Sigmoid colon (tissue), 7 donors: Measurements from ENCODE around the gene GABRP. TPM values are rescaled to one million over a fixed set of nuclear protein-coding genes. Genes with fewer than 3 reads are reported as not detected.

Experiments
- DNase-seq: peaks from one replicate; pipeline ENCODE4 v3.0.0-alpha.2; 2019
- H3K27ac ChIP-seq, 4 donors: fragments of 200-600 bp; sonication (generic); one replicate each; pipeline ENCODE4 v1.5.1; 2016 to 2019; ENCODE audit warnings: mild to moderate bottlenecking in 1 of 4
- H3K27me3 ChIP-seq, 3 donors: fragments of 200-600 bp; sonication (generic); one replicate each; pipeline ENCODE4 v1.5.1; 2019; ENCODE audit warnings: mild to moderate bottlenecking in 1 of 3
- H3K36me3 ChIP-seq, 4 donors: fragments of 200-600 bp; sonication (generic); one replicate each; pipeline ENCODE4 v1.5.1; 2016 to 2019
- H3K4me1 ChIP-seq, 4 donors: fragments of 200-600 bp; sonication (generic); one replicate each; pipeline ENCODE4 v1.5.1; 2017 to 2019
- H3K4me3 ChIP-seq, 4 donors: fragments of 200-600 bp; sonication (generic); one replicate each; pipeline ENCODE4 v1.5.1; 2017 to 2019; ENCODE audit warnings: mild to moderate bottlenecking in 2 of 4, moderate library complexity in 1 of 4
- H3K9me3 ChIP-seq, 4 donors: fragments of 200-600 bp in 3 of 4; sonication (generic) in 3 of 4; one replicate each; pipeline versions ENCODE4 v1.5.1 to v1.6.1; 2013 to 2019
- EP300 ChIP-seq, 4 donors: sonication (generic); formaldehyde crosslinking; IDR thresholded peaks; one replicate each; pipeline ENCODE4 v1.6.1; 2017; ENCODE audit warnings: antibody characterized with exemption in 4 of 4
- POLR2A ChIP-seq, 2 donors: fragments of 450-650 bp; IDR thresholded peaks; one replicate each; pipeline ENCODE4 v1.6.1; 2016; ENCODE audit warnings: antibody characterized with exemption in 2 of 2, mild to moderate bottlenecking in 2 of 2, moderate library complexity in 2 of 2
- POLR2AphosphoS5 ChIP-seq, 4 donors: sonication (generic); formaldehyde crosslinking; IDR thresholded peaks; one replicate each; pipeline ENCODE4 v1.6.1; 2017; ENCODE audit warnings: antibody characterized with exemption in 4 of 4
- WGBS, 2 donors: extraction: QIAGEN DNeasy Blood & Tissue Kit; methylation state at CpG; one replicate each; pipeline ENCODE4 v1.1.7; 2013; 5-methylcytosine and 5-hydroxymethylcytosine counted together
- intact Hi-C: fragments of 100-400 bp; cut with DNase I; formaldehyde crosslinking; loops from one replicate; pipeline ENCODE4 v1.15.1; 2023
- polyA plus RNA-seq, 3 donors: library from polyadenylated mRNA; stranded (reverse); fragments of 200-250 nt; gene quantifications; one replicate each; pipeline ENCODE4 v1.2.3, GENCODE V29; 2013
- total RNA-seq, 4 donors: library from RNA; depleted of rRNA; stranded (reverse); fragments of >200 nt; gene quantifications; one replicate each; pipeline ENCODE4 v1.1.0, GENCODE V29; 2016
- TF ChIP-seq, protein P1 (sequence below), 4 experiments: fragments of 450-650 bp in 3 of 4; fragments of 200-600 bp in 1 of 4; IDR thresholded peaks; one replicate each; pipeline ENCODE4 v1.5.1; 2016 to 2019; ENCODE audit warnings: antibody characterized with exemption in 4 of 4, mild to moderate bottlenecking in 3 of 4, moderate library complexity in 2 of 4
- donor health status: healthy with polysubstance abuse.
- donor health status: Bipolar disorder and iron deficiency.
- donor health status: healthy.

Gene GABRP
- total and polyA plus RNA-seq, 7 donors, result 1.8 TPM; not detected in 6

DNA sequence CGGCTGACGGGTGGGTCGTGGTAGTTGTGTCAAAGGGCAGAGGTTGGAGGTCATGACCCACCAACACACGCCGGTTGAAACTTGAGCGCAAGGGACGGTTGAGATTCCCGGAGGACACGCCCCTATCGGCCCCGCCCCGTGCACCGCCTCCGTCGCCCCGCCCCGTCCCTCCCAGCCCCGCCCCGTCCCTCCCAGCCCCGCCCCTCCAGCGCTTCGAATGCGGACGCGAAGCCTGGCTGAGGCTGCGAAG lies 78.1 kb downstream of the GABRP start:
- peaks cover 0 to 17% (median 7%) of the 10 kb centered on the region in 4 donors for H3K4me1 ChIP-seq
- no peak for DNase-seq
- TF ChIP-seq, protein P1, sequence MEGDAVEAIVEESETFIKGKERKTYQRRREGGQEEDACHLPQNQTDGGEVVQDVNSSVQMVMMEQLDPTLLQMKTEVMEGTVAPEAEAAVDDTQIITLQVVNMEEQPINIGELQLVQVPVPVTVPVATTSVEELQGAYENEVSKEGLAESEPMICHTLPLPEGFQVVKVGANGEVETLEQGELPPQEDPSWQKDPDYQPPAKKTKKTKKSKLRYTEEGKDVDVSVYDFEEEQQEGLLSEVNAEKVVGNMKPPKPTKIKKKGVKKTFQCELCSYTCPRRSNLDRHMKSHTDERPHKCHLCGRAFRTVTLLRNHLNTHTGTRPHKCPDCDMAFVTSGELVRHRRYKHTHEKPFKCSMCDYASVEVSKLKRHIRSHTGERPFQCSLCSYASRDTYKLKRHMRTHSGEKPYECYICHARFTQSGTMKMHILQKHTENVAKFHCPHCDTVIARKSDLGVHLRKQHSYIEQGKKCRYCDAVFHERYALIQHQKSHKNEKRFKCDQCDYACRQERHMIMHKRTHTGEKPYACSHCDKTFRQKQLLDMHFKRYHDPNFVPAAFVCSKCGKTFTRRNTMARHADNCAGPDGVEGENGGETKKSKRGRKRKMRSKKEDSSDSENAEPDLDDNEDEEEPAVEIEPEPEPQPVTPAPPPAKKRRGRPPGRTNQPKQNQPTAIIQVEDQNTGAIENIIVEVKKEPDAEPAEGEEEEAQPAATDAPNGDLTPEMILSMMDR (IDR thresholded peaks at IDR 0.05), result no peak
- TF ChIP-seq POLR2AphosphoS5 (IDR thresholded peaks at IDR 0.05) (no peak), POLR2A (IDR thresholded peaks at IDR 0.05) (no peak)
- no peaks in the 10 kb centered on the region for H3K27me3 ChIP-seq
- WGBS, 2 donors, result 6 to 12% methylated on average over 26 of the region's 26 CpGs
- H3K9me3 ChIP-seq, result peaks cover 0 to 10% (median 9%) of the 10 kb centered on the region in 4 donors
- H3K4me3 ChIP-seq, result peak overlapping the region; percentile 53 to 85 (median 70)
- H3K36me3 ChIP-seq, result no peaks in the 10 kb centered on the region
- intact Hi-C loops, result no loop called here
- peak overlapping the region; percentile 40 to 71 (median 67) for H3K27ac ChIP-seq

DNA sequence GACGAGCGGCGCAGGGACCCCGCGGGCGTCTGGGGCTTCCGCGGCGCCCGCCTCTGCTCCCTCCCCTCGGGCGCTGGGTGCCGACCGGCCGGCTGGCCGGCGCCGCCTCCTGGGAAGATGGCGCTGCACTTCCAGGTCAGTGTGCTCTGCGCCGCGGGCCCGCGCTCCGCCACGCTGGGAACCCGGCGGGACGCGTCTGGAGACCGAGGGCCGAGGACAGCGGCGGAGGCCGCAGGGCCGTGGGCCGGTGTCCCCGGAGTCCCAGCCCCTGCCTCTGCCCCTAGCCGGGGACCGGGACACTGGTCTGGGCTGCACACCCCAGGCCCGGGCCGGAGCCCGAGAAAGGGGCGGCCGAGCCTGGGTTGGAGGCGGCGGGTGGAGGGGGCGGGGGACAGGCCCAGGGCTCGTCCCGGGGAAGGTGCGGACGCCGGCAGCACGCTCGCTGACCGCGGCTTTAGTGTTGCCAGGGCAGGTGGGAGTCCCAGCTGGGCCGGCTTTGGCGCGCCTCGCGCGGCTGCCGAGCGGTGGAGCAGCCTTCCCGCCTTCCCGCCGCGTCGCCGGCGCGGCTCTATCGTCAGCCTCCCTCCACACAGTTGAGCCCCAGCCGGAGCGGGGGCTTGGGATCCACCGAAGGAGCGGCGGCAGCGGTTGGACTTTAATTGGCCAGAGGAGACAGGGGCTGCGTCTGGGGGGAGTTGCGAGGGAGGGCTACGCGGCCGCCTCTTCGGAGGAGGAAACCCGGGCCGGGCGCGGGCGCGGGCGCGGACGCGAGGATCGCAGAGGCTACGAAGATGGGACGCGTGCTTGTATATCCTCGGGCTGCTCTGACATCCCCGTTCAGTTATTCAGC lies 78.6 kb downstream of the GABRP start, which contains the start of gene RANBP17:
RANBP17 (plus strand) TSS at position 102 of the 850 bp plus-strand sequence.
- TF ChIP-seq POLR2AphosphoS5 (IDR thresholded peaks at IDR 0.05), result no peak
- TF ChIP-seq POLR2A (IDR thresholded peaks at IDR 0.05), result no peak
- TF ChIP-seq, protein P1 (IDR thresholded peaks at IDR 0.05), result peak in 1 of 4 experiments; percentile 11
- TF ChIP-seq EP300 (IDR thresholded peaks at IDR 0.05), result no peak
- peaks cover 0 to 10% (median 9%) of the 10 kb centered on the region in 4 donors for H3K9me3 ChIP-seq
- peak within 1 kb of the TSS; percentile 53 to 85 (median 70) for H3K4me3 ChIP-seq
- H3K4me1 ChIP-seq, result peaks cover 0 to 17% (median 7%) of the 10 kb centered on the region in 4 donors
- intact Hi-C loops, result no loop called here
- no peaks in the 10 kb centered on the region for H3K36me3 ChIP-seq
- DNase-seq, result peak; percentile 63
- peak within 1 kb of the TSS; percentile 40 to 71 (median 67) for H3K27ac ChIP-seq
- no peaks in the 10 kb centered on the region for H3K27me3 ChIP-seq
- 2 to 3% methylated on average over 102 of the region's 102 CpGs for WGBS, 2 donors

DNA sequence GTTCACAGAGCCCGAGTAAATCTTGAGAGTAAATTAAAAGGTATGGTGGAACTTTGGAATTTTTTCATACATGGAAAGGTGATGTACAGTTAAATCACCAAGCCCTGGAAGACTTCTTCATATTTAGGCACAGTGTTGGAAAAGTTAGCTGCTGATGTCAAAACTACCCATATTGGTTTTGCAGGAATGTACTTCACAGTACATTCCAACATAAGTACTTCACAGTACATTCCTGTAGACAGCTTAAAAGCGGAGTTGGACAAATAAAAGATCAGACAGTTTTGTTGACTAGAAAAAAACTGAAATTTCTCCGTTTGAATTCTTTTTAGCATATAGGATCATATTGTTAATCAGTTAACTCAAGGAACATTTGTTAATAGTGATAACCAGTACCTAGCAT lies 80.1 kb downstream of the GABRP start:
- WGBS, 2 donors, result 73 to 87% methylated on average over 3 of the region's 3 CpGs
- no peak for DNase-seq
- H3K4me3 ChIP-seq, result no peak overlapping the region
- intact Hi-C loops, result no loop called here
- TF ChIP-seq, protein P1 (IDR thresholded peaks at IDR 0.05), result no peak
- no peak for TF ChIP-seq POLR2AphosphoS5 (IDR thresholded peaks at IDR 0.05)
- TF ChIP-seq POLR2A (IDR thresholded peaks at IDR 0.05), result no peak
- no peak for TF ChIP-seq EP300 (IDR thresholded peaks at IDR 0.05)
- H3K27ac ChIP-seq, result no peak overlapping the region
- no peaks in the 10 kb centered on the region for H3K36me3 ChIP-seq
- H3K9me3 ChIP-seq, result peaks cover 0 to 10% (median 9%) of the 10 kb centered on the region in 4 donors
- peaks cover 0 to 17% (median 7%) of the 10 kb centered on the region in 4 donors for H3K4me1 ChIP-seq
- no peaks in the 10 kb centered on the region for H3K27me3 ChIP-seq

Other genes starting within 250 kb of the GABRP start
- 10 to 100 TPM; 11.4 to 25.8 (median 18.1) TPM for gene RANBP17, start 78.3 kb downstream of the GABRP start, total RNA-seq
- gene RANBP17, start 78.3 kb downstream of the GABRP start, polyA plus RNA-seq, result 1 to 10 TPM in 2 of 3 donors, under 1 TPM in 1; 0.23 to 1.8 (median 1.2) TPM